Activated CD4-positive, alpha-beta T cell treated with anti-CD3 and anti-CD28 coated beads, Interleukin-2, amount 50 U/mL, for 1 hour (primary cell): Measurements from ENCODE around the gene MS4A15.
"Not testable (repeated sequence)": the region's sequence is repeated elsewhere in the genome, so short reads cannot be mapped to it uniquely, and the experiment has no call there.

Experiments used
- DNase-seq: peaks from one replicate; pipeline ENCODE4 v3.0.0-alpha.2; 2020

MS4A15 gene

GRCh38 chr11:60756307-60757032 lies at the start of gene MS4A15:
TSS of gene MS4A15 (plus strand) at chr11:60756867. CDS start at chr11:60763734, 6,867 bp downstream.
- no peak for DNase-seq

GRCh38 chr11:60706931-60707330 lies 49.7 kb upstream of the MS4A15 start:
- no peak for DNase-seq

GRCh38 chr11:60710482-60710881 lies 46.2 kb upstream of the MS4A15 start:
- DNase-seq, result no peak

GRCh38 chr11:60711276-60711675 lies 45.4 kb upstream of the MS4A15 start:
- no peak for DNase-seq

- not testable (repeated sequence) for DNase-seq
Measured at GRCh38 chr11:60713423-60713822, 43.2 kb upstream of the MS4A15 start.

GRCh38 chr11:60717956-60718355 lies 38.7 kb upstream of the MS4A15 start:
- DNase-seq, result no peak

- DNase-seq, result no peak
Measured at GRCh38 chr11:60718524-60719316, 37.9 kb upstream of the MS4A15 start.

- no peak for DNase-seq
Measured at GRCh38 chr11:60719391-60719790, 37.3 kb upstream of the MS4A15 start.

GRCh38 chr11:60720460-60720859 lies 36.2 kb upstream of the MS4A15 start:
- no peak for DNase-seq

GRCh38 chr11:60724420-60724819 lies 32.2 kb upstream of the MS4A15 start, which contains the start of gene MS4A18:
TSS of gene MS4A18 (plus strand) at chr11:60724720.
- DNase-seq, result no peak

- no peak for DNase-seq
Measured at GRCh38 chr11:60725592-60725991, 31.1 kb upstream of the MS4A15 start.

- DNase-seq, result no peak
Measured at GRCh38 chr11:60731586-60731985, 25.1 kb upstream of the MS4A15 start.

GRCh38 chr11:60734279-60734678 lies 22.4 kb upstream of the MS4A15 start:
- no peak for DNase-seq

- DNase-seq, result no peak
Measured at GRCh38 chr11:60739114-60739513, 17.6 kb upstream of the MS4A15 start.

GRCh38 chr11:60740573-60740972 lies 16.1 kb upstream of the MS4A15 start:
- no peak for DNase-seq

- DNase-seq, result no peak
Measured at GRCh38 chr11:60741421-60741820, 15.2 kb upstream of the MS4A15 start.

- no peak for DNase-seq
Measured at GRCh38 chr11:60743058-60743457, 13.6 kb upstream of the MS4A15 start.

- DNase-seq, result no peak
Measured at GRCh38 chr11:60744114-60744513, 12.6 kb upstream of the MS4A15 start.

GRCh38 chr11:60747359-60747873 lies 9.3 kb upstream of the MS4A15 start:
- no peak for DNase-seq

GRCh38 chr11:60748225-60748624 lies 8.4 kb upstream of the MS4A15 start:
- no peak for DNase-seq

GRCh38 chr11:60748821-60749220 lies 7.8 kb upstream of the MS4A15 start:
- DNase-seq, result no peak

GRCh38 chr11:60750911-60751310 lies 5.8 kb upstream of the MS4A15 start:
- no peak for DNase-seq

GRCh38 chr11:60753309-60753708 lies 3.4 kb upstream of the MS4A15 start:
- DNase-seq, result no peak

GRCh38 chr11:60754887-60755286 lies 1.8 kb upstream of the MS4A15 start:
- no peak for DNase-seq
